ENCODE measurements around the gene NEK6. TPM values are rescaled to one million over a fixed set of nuclear protein-coding genes. Genes with fewer than 3 reads are reported as not detected.

Gene NEK6
- total and polyA plus RNA-seq, 2 of the 8 experiments (the other 6 are each of a cell fraction or from before 2014, with no cell fraction given): 17.7 to 19.7 TPM

GRCh38 chr9:124279531-124280175 is 21.9 kb downstream of the NEK6 start:
- Histone ChIP-seq H3K23ac (ENCODE audit: insufficient read length) (no peak overlapping the region), H3K23me2 (ENCODE audit: low read depth, low read length) (no peaks in the 10 kb centered on the region), H4K20me1 (replicated peaks in 1 of 2; ENCODE audit: control insufficient read depth in 1 of 2, insufficient read depth in 2 of 2, low read length in 2 of 2) (peaks cover 0 to 3% of the 10 kb centered on the region in 2 experiments), H4K5ac (ENCODE audit: insufficient read length, low read depth, low read length) (no peak overlapping the region), H2AK5ac (ENCODE audit: low read depth, low read length) (peak overlapping the region; percentile 18; the same call in 1 of the 2 replicates), H3K56ac (replicated peaks; ENCODE audit: insufficient read length, low read depth, low read length) (no peak overlapping the region), H3K9ac (replicated peaks in 1 of 4; ENCODE audit: extremely low read depth in 1 of 4, low read depth in 3 of 4, low read length in 3 of 4) (no peak overlapping the region), H3K79me2 (ENCODE audit: control insufficient read depth in 1 of 2, insufficient read depth in 2 of 2, low read length in 2 of 2) (peaks cover 0 to 2% of the 10 kb centered on the region in 2 experiments; a peak in 1 of 4 replicates), H2BK15ac (ENCODE audit: low read length) (no peak overlapping the region), H3K79me1 (ENCODE audit: low read depth, low read length) (peaks cover 16% of the 10 kb centered on the region; the same call in 1 of the 2 replicates), H3K18ac (ENCODE audit: extremely low read depth, low read length) (no peak overlapping the region), H3K14ac (ENCODE audit: insufficient read length) (no peak overlapping the region), H3K4ac (replicated peaks; ENCODE audit: insufficient read length, low read depth, low read length) (no peak overlapping the region), H3K4me2 (ENCODE audit: insufficient read depth in 1 of 2, low read depth in 2 of 2, low read length in 2 of 2) (no peak overlapping the region), H2BK5ac (ENCODE audit: low read depth, low read length) (no peak overlapping the region), H4K91ac (replicated peaks; ENCODE audit: insufficient read length, low read length) (no peak overlapping the region), H3K4me3 (ENCODE audit: extremely low read depth in 1 of 4, insufficient read depth in 2 of 4, low read depth in 3 of 4, low read length in 4 of 4) (no peak overlapping the region), H3K36me3 (ENCODE audit: control insufficient read depth in 2 of 4, insufficient read depth in 4 of 4, low read length in 3 of 4) (no peaks in the 10 kb centered on the region), H2BK12ac (ENCODE audit: low read depth, low read length) (no peak overlapping the region), H2AFZ (ENCODE audit: low read length) (no peak overlapping the region), H4K8ac (ENCODE audit: extremely low read depth, insufficient read depth, low read length) (no peak overlapping the region; the same call in 1 of the 2 replicates), H2BK120ac (replicated peaks; ENCODE audit: low read depth, low read length) (no peak overlapping the region), H2BK20ac (ENCODE audit: low read length) (no peak overlapping the region), H3K4me1 (replicated peaks in 1 of 4; ENCODE audit: control insufficient read depth in 3 of 4, insufficient read depth in 4 of 4, low read length in 3 of 4) (peaks cover 0 to 3% (median 0%) of the 10 kb centered on the region in 4 experiments; a peak in 2 of 7 replicates), H3K27ac (ENCODE audit: low read depth, low read length) (no peak overlapping the region), H3K27me3 (replicated peaks in 1 of 4; ENCODE audit: control insufficient read depth in 3 of 4, extremely low read depth in 1 of 4, insufficient read depth in 3 of 4, low read length in 3 of 4) (no peaks in the 10 kb centered on the region), H3K9me3 (ENCODE audit: insufficient read depth in 2 of 2, low read depth in 1 of 2, low read length in 1 of 2) (no peaks in the 10 kb centered on the region)
- FAIRE-seq: no peak
- CTCF ChIA-PET (ENCODE audit: partially characterized antibody): interaction anchor here (0.7 to 2.5 kb wide), 5 partner anchors 12 to 107 kb away, joined by 3 to 9 read pairs (median 3); no protein-coding TSS in a partner anchor
- no peak for DNase-seq (ENCODE audit: low read depth in 1 of 2, low spot score in 2 of 2)
- WGBS, 2 experiments (ENCODE audit: extremely low coverage in 1 of 2, insufficient coverage in 1 of 2, insufficient read length in 1 of 2, insufficient replicate concordance in 2 of 2, low coverage in 1 of 2, low lambda C conversion rate in 2 of 2, missing lambda C conversion rate in 1 of 2): 92% methylated on average over 8 of the region's 11 CpGs; no CpG with 5 or more reads in 1 of the 2 experiments
- POLR2A ChIA-PET (ENCODE audit: partially characterized antibody): no interaction called here
- no peak for TF ChIP-seq CREB1 (IDR thresholded peaks at IDR 0.05)
- TF ChIP-seq EZH2 (IDR thresholded peaks at IDR 0.05; ENCODE audit: low read depth, low read length, severe bottlenecking): no peak
- no peak for TF ChIP-seq ZNF274 (IDR thresholded peaks at IDR 0.05; ENCODE audit: borderline replicate concordance, extremely low read depth, low read length)
- no peak for TF ChIP-seq ATF2 (IDR thresholded peaks at IDR 0.05; ENCODE audit: low read length)
- no peak for TF ChIP-seq NRF1 (IDR thresholded peaks at IDR 0.05; ENCODE audit: low read depth, low read length)
- no peak for TF ChIP-seq RFX5 (IDR thresholded peaks at IDR 0.05; ENCODE audit: borderline replicate concordance, low read depth, low read length)
- no peak for TF ChIP-seq RAD21 (IDR thresholded peaks at IDR 0.05 in 1 of 2, conservative IDR thresholded peaks at IDR 0.05 in 1 of 2; ENCODE audit: low read depth in 2 of 2, low read length in 2 of 2)
- no peak for TF ChIP-seq PHF8 (conservative IDR thresholded peaks at IDR 0.05; ENCODE audit: low read depth, low read length)
- no peak for TF ChIP-seq CBX8 (IDR thresholded peaks at IDR 0.05; ENCODE audit: borderline replicate concordance, low read depth, low read length)
- TF ChIP-seq, protein P1, sequence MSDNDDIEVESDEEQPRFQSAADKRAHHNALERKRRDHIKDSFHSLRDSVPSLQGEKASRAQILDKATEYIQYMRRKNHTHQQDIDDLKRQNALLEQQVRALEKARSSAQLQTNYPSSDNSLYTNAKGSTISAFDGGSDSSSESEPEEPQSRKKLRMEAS (IDR thresholded peaks at IDR 0.05): no peak

Measured in H1 (cell line).